SK-N-SH (cell line): ENCODE measurements around the gene PLPP2. TPM values are rescaled to one million over a fixed set of nuclear protein-coding genes. Genes with fewer than 3 reads are reported as not detected.

Experiments used
- CTCF ChIA-PET: fragments of 300-600, 350-600 bp; formaldehyde crosslinking; extraction: SDS; loops from one replicate; lab custom pipeline; 2021; lab: Yijun Ruan, JAX
- POLR2A ChIA-PET: fragments of 350-600 bp; sonication (Branson Sonifier 250); formaldehyde crosslinking; extraction: SDS; loops from one replicate; lab custom pipeline; 2020; ENCODE audit warnings: antibody characterized with exemption, inconsistent platforms; lab: Yijun Ruan, JAX
- DNase-seq: peaks from one replicate; pipeline ENCODE4 v3.0.0; 2012
- H2AFZ ChIP-seq: fragments of 200-600 bp; sonication (generic); 2 replicates; pipeline ENCODE4 v1.8.1; 2016; ENCODE audit warnings: antibody characterized with exemption, mild to moderate bottlenecking, low read depth
- H3F3A ChIP-seq: fragments of 200-600 bp; sonication (generic); replicated peaks from 2 replicates; pipeline ENCODE3; 2016; ENCODE audit warnings: antibody characterized with exemption, mild to moderate bottlenecking; ENCODE audit not compliant: insufficient read depth
- H3K27ac ChIP-seq, 2 experiments: fragments of 200-500 bp in 1 of 2; fragments of 200-600 bp in 1 of 2; sonication (Bioruptor generic) in 1 of 2; sonication (generic), shearing (Covaris generic) in 1 of 2; 2 replicates each; pipeline versions ENCODE4 v1.5.1 to v1.6.1; 2014 to 2016; ENCODE audit warnings: low read depth in 2 of 2, inconsistent platforms in 1 of 2, low read length in 1 of 2, mild to moderate bottlenecking in 1 of 2, mixed read lengths in 1 of 2
- H3K27me3 ChIP-seq: fragments of 200-600 bp; sonication (generic), shearing (Covaris generic); 2 replicates; pipeline ENCODE4 v1.6.1; 2016; ENCODE audit warnings: mixed run types; ENCODE audit not compliant: insufficient read depth
- H3K36me3 ChIP-seq, 2 experiments: fragments of 200-500 bp in 1 of 2; fragments of 200-600 bp in 1 of 2; sonication (Bioruptor generic) in 1 of 2; sonication (generic) in 1 of 2; replicated peaks in 1 of 2; 2 replicates each; pipeline versions ENCODE3 to v1.5.1; 2014 to 2016; ENCODE audit warnings: low read length in 1 of 2, mild to moderate bottlenecking in 1 of 2; ENCODE audit not compliant: insufficient read depth in 2 of 2, control insufficient read depth in 1 of 2
- H3K4me1 ChIP-seq, 2 experiments: fragments of 200-500 bp in 1 of 2; fragments of 200-600 bp in 1 of 2; sonication (Bioruptor generic) in 1 of 2; sonication (generic), shearing (Covaris generic) in 1 of 2; 2 replicates each; pipeline versions ENCODE4 v1.5.1 to v1.6.1; 2014 to 2016; ENCODE audit warnings: low read depth in 1 of 2, low read length in 1 of 2, mixed run types in 1 of 2; ENCODE audit not compliant: insufficient read depth in 2 of 2, control insufficient read depth in 1 of 2
- H3K4me2 ChIP-seq: fragments of 200-600 bp; sonication (generic), shearing (Covaris generic); 2 replicates; pipeline ENCODE4 v1.6.1; 2017; ENCODE audit warnings: mixed run types
- H3K4me3 ChIP-seq, 2 experiments: fragments of 200-500 bp in 1 of 2; fragments of 200-600 bp in 1 of 2; sonication (Bioruptor generic) in 1 of 2; sonication (generic), shearing (Covaris generic) in 1 of 2; 2 replicates each; pipeline versions ENCODE4 v1.5.1 to v1.8.1; 2014 to 2016; ENCODE audit warnings: low read depth in 2 of 2, inconsistent platforms in 1 of 2, low read length in 1 of 2, mild to moderate bottlenecking in 1 of 2, mixed read lengths in 1 of 2, moderate library complexity in 1 of 2
- H3K79me2 ChIP-seq: fragments of 200-600 bp; sonication (generic); 2 replicates; pipeline ENCODE4 v1.8.1; 2017; ENCODE audit warnings: mild to moderate bottlenecking; ENCODE audit not compliant: insufficient read depth
- H3K9ac ChIP-seq: fragments of 200-600 bp; sonication (generic); 2 replicates; pipeline ENCODE4 v1.6.1; 2017; ENCODE audit warnings: mixed run types
- H3K9me2 ChIP-seq: fragments of 200-600 bp; sonication (generic); 2 replicates; pipeline ENCODE4 v1.6.1; 2017; ENCODE audit warnings: mixed run types
- H3K9me3 ChIP-seq: fragments of 200-600 bp; sonication (generic); 2 replicates; pipeline ENCODE4 v1.6.1; 2017; ENCODE audit warnings: mixed run types, mild to moderate bottlenecking, moderate library complexity
- H4K20me1 ChIP-seq: fragments of 200-600 bp; sonication (generic); 2 replicates; pipeline ENCODE4 v1.6.1; 2017; ENCODE audit warnings: mild to moderate bottlenecking, mixed run types; ENCODE audit not compliant: insufficient read depth
- CHD2 ChIP-seq: fragments of 150-350 bp; IDR thresholded peaks from 2 replicates; pipeline ENCODE4 v1.6.1; 2018; ENCODE audit warnings: low read length; ENCODE audit not compliant: partially characterized antibody
- ELF1 ChIP-seq: IDR thresholded peaks from 2 replicates; pipeline ENCODE4 v1.4.0; 2012
- FOSL2 ChIP-seq: IDR thresholded peaks from 2 replicates; pipeline ENCODE4 v1.4.0; 2012; ENCODE audit warnings: low read depth, mild to moderate bottlenecking, moderate library complexity, borderline replicate concordance
- GABPA ChIP-seq: IDR thresholded peaks from 2 replicates; pipeline ENCODE4 v1.4.0; 2012; ENCODE audit warnings: low read depth, mild to moderate bottlenecking
- GATA2 ChIP-seq: sonication (generic); formaldehyde crosslinking; IDR thresholded peaks from 2 replicates; pipeline ENCODE4 v1.5.0; 2020; ENCODE audit warnings: mild to moderate bottlenecking, missing genetic modification reagents
- MEF2A ChIP-seq: IDR thresholded peaks from 2 replicates; pipeline ENCODE4 v1.4.0; 2012; ENCODE audit warnings: low read depth, borderline replicate concordance
- MXI1 ChIP-seq: IDR thresholded peaks from 2 replicates; pipeline ENCODE4 v1.6.1; 2012; ENCODE audit warnings: mild to moderate bottlenecking, low read depth, low read length, improper control_type of control experiment
- NFIC ChIP-seq: IDR thresholded peaks from 2 replicates; pipeline ENCODE4 v1.4.0; 2012; ENCODE audit warnings: borderline replicate concordance
- POLR2AphosphoS5 ChIP-seq: IDR thresholded peaks from 2 replicates; pipeline ENCODE4 v1.6.1; 2012; ENCODE audit warnings: low read depth, low read length
- RAD21 ChIP-seq: IDR thresholded peaks from 2 replicates; pipeline ENCODE4 v1.6.1; 2012; ENCODE audit warnings: mild to moderate bottlenecking, low read length
- RCOR1 ChIP-seq: fragments of 150-350 bp; IDR thresholded peaks from 2 replicates; pipeline ENCODE4 v1.6.1; 2017; ENCODE audit warnings: antibody characterized with exemption, low read length
- RFX5 ChIP-seq: IDR thresholded peaks from 2 replicates; pipeline ENCODE4 v1.6.1; 2012; ENCODE audit warnings: mild to moderate bottlenecking, improper control_type of control experiment, low read length
- RXRA ChIP-seq: IDR thresholded peaks from 2 replicates; pipeline ENCODE4 v1.4.0; 2012; ENCODE audit warnings: low read depth, mild to moderate bottlenecking, borderline replicate concordance
- SMC3 ChIP-seq: IDR thresholded peaks from 2 replicates; pipeline ENCODE4 v1.6.1; 2012; ENCODE audit warnings: low read depth, low read length, improper control_type of control experiment
- TAF1 ChIP-seq: IDR thresholded peaks from 2 replicates; pipeline ENCODE4 v1.6.1; 2012; ENCODE audit warnings: low read depth, mild to moderate bottlenecking, low read length, moderate library complexity, borderline replicate concordance
- TCF12 ChIP-seq: IDR thresholded peaks from 2 replicates; pipeline ENCODE4 v1.4.0; 2012
- YY1 ChIP-seq: IDR thresholded peaks from 2 replicates; pipeline ENCODE4 v1.4.0; 2012; ENCODE audit warnings: low read depth, mild to moderate bottlenecking
- WGBS: methylation state at CpG from one replicate; pipeline ENCODE4 v1.1.6; 2017; ENCODE audit warnings: low lambda C conversion rate; 5-methylcytosine and 5-hydroxymethylcytosine counted together
- polyA plus RNA-seq, 3 experiments: library from polyadenylated mRNA; depleted of rRNA; stranded (reverse); fragments of >200 nt; gene quantifications; 2 replicates each; pipeline ENCODE4 v1.2.3, GENCODE V29; 2012
- TF ChIP-seq, protein P1 (sequence below): IDR thresholded peaks from 2 replicates; pipeline ENCODE4; 2012
- TF ChIP-seq, protein P2 (sequence below): fragments of 200-600 bp; sonication (generic); IDR thresholded peaks from 2 replicates; pipeline ENCODE4 v1.6.1; 2017; ENCODE audit warnings: antibody characterized with exemption, mild to moderate bottlenecking, moderate library complexity
- TF ChIP-seq, protein P3 (sequence below): IDR thresholded peaks from 2 replicates; pipeline ENCODE4 v1.4.0; 2012; ENCODE audit warnings: low read depth, borderline replicate concordance
- TF ChIP-seq, protein P4 (sequence below): IDR thresholded peaks from 2 replicates; pipeline ENCODE4 v1.4.0; 2012; ENCODE audit warnings: low read depth
- TF ChIP-seq, protein P5 (sequence below): fragments of 150-350 bp; IDR thresholded peaks from 2 replicates; pipeline ENCODE4 v1.6.1; 2016; ENCODE audit warnings: mild to moderate bottlenecking, low read depth, low read length

The PLPP2 gene
- polyA plus RNA-seq, 1 of the 3 experiments (the other 2 are of a cell fraction) = 33.6 TPM

DNA sequence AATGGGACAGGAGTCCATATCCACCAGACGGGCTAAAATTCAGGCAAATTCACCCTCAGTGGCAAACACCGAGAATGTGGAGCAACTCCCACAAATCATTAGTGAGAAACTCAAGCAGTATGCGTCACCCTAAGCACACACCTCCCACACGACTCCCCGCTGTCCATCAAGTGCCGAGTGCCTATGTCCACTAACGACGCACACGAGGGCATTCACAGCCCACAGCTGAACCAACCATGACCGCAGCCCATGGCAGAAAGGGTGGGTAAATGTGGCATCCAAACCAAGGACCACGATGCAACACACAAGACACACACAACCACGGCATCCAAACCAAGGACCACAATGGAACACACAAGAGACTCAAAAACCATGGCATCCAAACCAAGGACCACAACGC lies 31.4 kb upstream of the PLPP2 start:
- Histone ChIP-seq H3K9me2 (no peaks in the 10 kb centered on the region), H3K27ac (no peak overlapping the region), H3K9me3 (no peaks in the 10 kb centered on the region), H3K4me3 (no peak overlapping the region), H3F3A (no peaks in the 10 kb centered on the region), H2AFZ (no peak overlapping the region), H3K4me2 (no peak overlapping the region), H3K4me1 (no peaks in the 10 kb centered on the region), H3K27me3 (no peaks in the 10 kb centered on the region), H3K36me3 (peaks cover 28 to 41% of the 10 kb centered on the region in 2 experiments), H4K20me1 (no peaks in the 10 kb centered on the region), H3K9ac (no peak overlapping the region), H3K79me2 (peaks cover 34% of the 10 kb centered on the region)
- TF ChIP-seq MXI1 (no peak), TAF1 (no peak), MEF2A (no peak), TCF12 (no peak), CHD2 (no peak), NFIC (no peak), SMC3 (no peak), RCOR1 (no peak), GATA2 (CRISPR knock-in tag) (no peak), GABPA (no peak)
- TF ChIP-seq, protein P1, sequence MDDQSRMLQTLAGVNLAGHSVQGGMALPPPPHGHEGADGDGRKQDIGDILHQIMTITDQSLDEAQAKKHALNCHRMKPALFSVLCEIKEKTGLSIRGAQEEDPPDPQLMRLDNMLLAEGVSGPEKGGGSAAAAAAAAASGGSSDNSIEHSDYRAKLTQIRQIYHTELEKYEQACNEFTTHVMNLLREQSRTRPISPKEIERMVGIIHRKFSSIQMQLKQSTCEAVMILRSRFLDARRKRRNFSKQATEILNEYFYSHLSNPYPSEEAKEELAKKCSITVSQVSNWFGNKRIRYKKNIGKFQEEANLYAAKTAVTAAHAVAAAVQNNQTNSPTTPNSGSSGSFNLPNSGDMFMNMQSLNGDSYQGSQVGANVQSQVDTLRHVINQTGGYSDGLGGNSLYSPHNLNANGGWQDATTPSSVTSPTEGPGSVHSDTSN = no peak
- TF ChIP-seq, protein P2, sequence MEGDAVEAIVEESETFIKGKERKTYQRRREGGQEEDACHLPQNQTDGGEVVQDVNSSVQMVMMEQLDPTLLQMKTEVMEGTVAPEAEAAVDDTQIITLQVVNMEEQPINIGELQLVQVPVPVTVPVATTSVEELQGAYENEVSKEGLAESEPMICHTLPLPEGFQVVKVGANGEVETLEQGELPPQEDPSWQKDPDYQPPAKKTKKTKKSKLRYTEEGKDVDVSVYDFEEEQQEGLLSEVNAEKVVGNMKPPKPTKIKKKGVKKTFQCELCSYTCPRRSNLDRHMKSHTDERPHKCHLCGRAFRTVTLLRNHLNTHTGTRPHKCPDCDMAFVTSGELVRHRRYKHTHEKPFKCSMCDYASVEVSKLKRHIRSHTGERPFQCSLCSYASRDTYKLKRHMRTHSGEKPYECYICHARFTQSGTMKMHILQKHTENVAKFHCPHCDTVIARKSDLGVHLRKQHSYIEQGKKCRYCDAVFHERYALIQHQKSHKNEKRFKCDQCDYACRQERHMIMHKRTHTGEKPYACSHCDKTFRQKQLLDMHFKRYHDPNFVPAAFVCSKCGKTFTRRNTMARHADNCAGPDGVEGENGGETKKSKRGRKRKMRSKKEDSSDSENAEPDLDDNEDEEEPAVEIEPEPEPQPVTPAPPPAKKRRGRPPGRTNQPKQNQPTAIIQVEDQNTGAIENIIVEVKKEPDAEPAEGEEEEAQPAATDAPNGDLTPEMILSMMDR = no peak
- TF ChIP-seq, protein P3, sequence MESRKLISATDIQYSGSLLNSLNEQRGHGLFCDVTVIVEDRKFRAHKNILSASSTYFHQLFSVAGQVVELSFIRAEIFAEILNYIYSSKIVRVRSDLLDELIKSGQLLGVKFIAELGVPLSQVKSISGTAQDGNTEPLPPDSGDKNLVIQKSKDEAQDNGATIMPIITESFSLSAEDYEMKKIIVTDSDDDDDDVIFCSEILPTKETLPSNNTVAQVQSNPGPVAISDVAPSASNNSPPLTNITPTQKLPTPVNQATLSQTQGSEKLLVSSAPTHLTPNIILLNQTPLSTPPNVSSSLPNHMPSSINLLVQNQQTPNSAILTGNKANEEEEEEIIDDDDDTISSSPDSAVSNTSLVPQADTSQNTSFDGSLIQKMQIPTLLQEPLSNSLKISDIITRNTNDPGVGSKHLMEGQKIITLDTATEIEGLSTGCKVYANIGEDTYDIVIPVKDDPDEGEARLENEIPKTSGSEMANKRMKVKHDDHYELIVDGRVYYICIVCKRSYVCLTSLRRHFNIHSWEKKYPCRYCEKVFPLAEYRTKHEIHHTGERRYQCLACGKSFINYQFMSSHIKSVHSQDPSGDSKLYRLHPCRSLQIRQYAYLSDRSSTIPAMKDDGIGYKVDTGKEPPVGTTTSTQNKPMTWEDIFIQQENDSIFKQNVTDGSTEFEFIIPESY = no peak
- TF ChIP-seq, protein P4, sequence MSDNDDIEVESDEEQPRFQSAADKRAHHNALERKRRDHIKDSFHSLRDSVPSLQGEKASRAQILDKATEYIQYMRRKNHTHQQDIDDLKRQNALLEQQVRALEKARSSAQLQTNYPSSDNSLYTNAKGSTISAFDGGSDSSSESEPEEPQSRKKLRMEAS = no peak
- 99% methylated on average over 10 of the region's 13 CpGs for WGBS
- ChIA-PET POLR2A (no interaction called here), CTCF (no interaction called here)
- DNase-seq = no peak

DNA sequence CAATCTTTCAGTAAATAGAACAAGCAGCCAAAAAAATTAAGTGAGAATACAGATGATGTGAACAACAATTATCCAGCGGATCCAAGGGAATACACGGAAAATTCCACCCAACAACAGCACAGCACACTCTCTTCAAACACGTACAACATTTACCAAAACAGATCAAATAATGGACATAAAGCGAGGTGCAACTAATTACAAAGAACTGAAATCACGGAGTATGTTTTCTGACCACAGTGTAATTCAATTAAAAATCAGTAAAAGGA lies 27.2 kb upstream of the PLPP2 start:
- no peaks in the 10 kb centered on the region for H3K4me1 ChIP-seq
- H3K79me2 ChIP-seq = peaks cover 54% of the 10 kb centered on the region
- TF ChIP-seq GABPA = no peak
- TF ChIP-seq FOSL2 = no peak
- TF ChIP-seq RXRA = no peak
- TF ChIP-seq, protein P5, sequence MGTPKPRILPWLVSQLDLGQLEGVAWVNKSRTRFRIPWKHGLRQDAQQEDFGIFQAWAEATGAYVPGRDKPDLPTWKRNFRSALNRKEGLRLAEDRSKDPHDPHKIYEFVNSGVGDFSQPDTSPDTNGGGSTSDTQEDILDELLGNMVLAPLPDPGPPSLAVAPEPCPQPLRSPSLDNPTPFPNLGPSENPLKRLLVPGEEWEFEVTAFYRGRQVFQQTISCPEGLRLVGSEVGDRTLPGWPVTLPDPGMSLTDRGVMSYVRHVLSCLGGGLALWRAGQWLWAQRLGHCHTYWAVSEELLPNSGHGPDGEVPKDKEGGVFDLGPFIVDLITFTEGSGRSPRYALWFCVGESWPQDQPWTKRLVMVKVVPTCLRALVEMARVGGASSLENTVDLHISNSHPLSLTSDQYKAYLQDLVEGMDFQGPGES = no peak
- no peak for TF ChIP-seq MXI1
- TF ChIP-seq ELF1 = no peak
- no peak for TF ChIP-seq NFIC
- TF ChIP-seq, protein P4 = no peak
- no peak for TF ChIP-seq TCF12
- no peak for TF ChIP-seq YY1
- TF ChIP-seq POLR2AphosphoS5 = no peak
- TF ChIP-seq RFX5 = no peak
- TF ChIP-seq RCOR1 = no peak
- TF ChIP-seq CHD2 = no peak
- TF ChIP-seq RAD21 = no peak

More for the DNA sequence above, 27.2 kb upstream of the PLPP2 start:
- DNase-seq = no peak
- H3K27me3 ChIP-seq = no peaks in the 10 kb centered on the region
- peaks cover 20 to 43% of the 10 kb centered on the region in 2 experiments for H3K36me3 ChIP-seq
- H3K9me2 ChIP-seq = no peaks in the 10 kb centered on the region
- 88% methylated on average over 5 of the region's 5 CpGs for WGBS
- ChIA-PET POLR2A (no interaction called here), CTCF (no interaction called here)
- H3K9ac ChIP-seq = no peak overlapping the region
- H4K20me1 ChIP-seq = peaks cover 3% of the 10 kb centered on the region; the same call in 1 of the 2 replicates
- no peak overlapping the region for H3K27ac ChIP-seq
- no peaks in the 10 kb centered on the region for H3K9me3 ChIP-seq
- H3F3A ChIP-seq = no peaks in the 10 kb centered on the region
- no peak overlapping the region for H3K4me3 ChIP-seq
- no peak overlapping the region for H3K4me2 ChIP-seq
- no peak overlapping the region for H2AFZ ChIP-seq
